ENCODE data around the gene SMG9.

The SMG9 gene

GRCh38 chr19:43763473-43763939 lies 8.7 kb upstream of the SMG9 start:
- in situ Hi-C loops (cut with MboI; ENCODE audit: low sequenced_read_pairs) = no loop called here

GRCh38 chr19:43762814-43763213 lies 8.1 kb upstream of the SMG9 start:
- in situ Hi-C loops (cut with MboI; ENCODE audit: low sequenced_read_pairs) = no loop called here

GRCh38 chr19:43760941-43761340 lies 6.2 kb upstream of the SMG9 start:
- in situ Hi-C loops (cut with MboI; ENCODE audit: low sequenced_read_pairs) = no loop called here

GRCh38 chr19:43759515-43759914 lies 4.8 kb upstream of the SMG9 start:
- in situ Hi-C loops (cut with MboI; ENCODE audit: low sequenced_read_pairs) = no loop called here

GRCh38 chr19:43755256-43755801 lies 567 bp upstream of the SMG9 start:
- in situ Hi-C loops (cut with MboI; ENCODE audit: low sequenced_read_pairs) = no loop called here

- in situ Hi-C loops (cut with MboI; ENCODE audit: low sequenced_read_pairs) = no loop called here
These were observed 584 bp downstream of the SMG9 start for GRCh38 chr19:43754253-43754502.

- in situ Hi-C loops (cut with MboI; ENCODE audit: low sequenced_read_pairs) = no loop called here
These were observed 2.4 kb downstream of the SMG9 start for GRCh38 chr19:43752287-43752875.

GRCh38 chr19:43751466-43752220 lies 3.1 kb downstream of the SMG9 start:
- in situ Hi-C loops (cut with MboI; ENCODE audit: low sequenced_read_pairs) = no loop called here

- in situ Hi-C loops (cut with MboI; ENCODE audit: low sequenced_read_pairs) = loop anchor here (5.0 kb wide), 1 partner anchor 32 kb away; the partner anchor contains the start of gene KCNN4
These were observed 4.9 kb downstream of the SMG9 start for GRCh38 chr19:43749898-43750297.

GRCh38 chr19:43749152-43749551 lies 5.6 kb downstream of the SMG9 start:
- in situ Hi-C loops (cut with MboI; ENCODE audit: low sequenced_read_pairs) = loop anchor here (5.0 kb wide), 1 partner anchor 33 kb away; the partner anchor contains the start of gene KCNN4

- in situ Hi-C loops (cut with MboI; ENCODE audit: low sequenced_read_pairs) = loop anchor here (5.0 kb wide), 1 partner anchor 34 kb away; the partner anchor contains the start of gene KCNN4
These were observed 6.1 kb downstream of the SMG9 start for GRCh38 chr19:43748685-43749084.

GRCh38 chr19:43748205-43748594 lies 6.6 kb downstream of the SMG9 start:
- in situ Hi-C loops (cut with MboI; ENCODE audit: low sequenced_read_pairs) = loop anchor here (5.0 kb wide), 1 partner anchor 34 kb away; the partner anchor contains the start of gene KCNN4

GRCh38 chr19:43747557-43748204 lies 7.1 kb downstream of the SMG9 start:
- in situ Hi-C loops (cut with MboI; ENCODE audit: low sequenced_read_pairs) = loop anchor here (5.0 kb wide), 1 partner anchor 35 kb away; the partner anchor contains the start of gene KCNN4

GRCh38 chr19:43743059-43743458 lies 11.7 kb downstream of the SMG9 start:
- in situ Hi-C loops (cut with MboI; ENCODE audit: low sequenced_read_pairs) = no loop called here

- in situ Hi-C loops (cut with MboI; ENCODE audit: low sequenced_read_pairs) = no loop called here
These were observed 13.5 kb downstream of the SMG9 start for GRCh38 chr19:43741075-43741825.

GRCh38 chr19:43739439-43740235 lies 15.1 kb downstream of the SMG9 start:
- in situ Hi-C loops (cut with MboI; ENCODE audit: low sequenced_read_pairs) = no loop called here

- in situ Hi-C loops (cut with MboI; ENCODE audit: low sequenced_read_pairs) = no loop called here
These were observed 16.0 kb downstream of the SMG9 start for GRCh38 chr19:43738780-43739211.

- in situ Hi-C loops (cut with MboI; ENCODE audit: low sequenced_read_pairs) = no loop called here
These were observed 18.8 kb downstream of the SMG9 start for GRCh38 chr19:43735957-43736356.

GRCh38 chr19:43735013-43735412 lies 19.7 kb downstream of the SMG9 start:
- in situ Hi-C loops (cut with MboI; ENCODE audit: low sequenced_read_pairs) = no loop called here

- in situ Hi-C loops (cut with MboI; ENCODE audit: low sequenced_read_pairs) = no loop called here
These were observed 22.9 kb downstream of the SMG9 start for GRCh38 chr19:43731846-43732245.

Data from HL-60/S4 treated with phorbol 12-myristate 13-acetate at 8.2 ng/mL for 4 days and 3 days (cell line).